HepG2 (cell line): Measurements from ENCODE around the gene SLC11A1. TPM values are rescaled to one million over a fixed set of nuclear protein-coding genes. Genes with fewer than 3 reads are reported as not detected.

Experiments
- ATF7 ChIP-seq, 2 experiments: fragments of 450-650 bp in 1 of 2; sonication (generic) in 1 of 2; formaldehyde crosslinking in 1 of 2; IDR thresholded peaks; 2 replicates each; pipeline versions ENCODE4 v1.4.0 to v1.6.1; 2016 to 2020; ENCODE audit warnings: antibody characterized with exemption in 1 of 2, mild to moderate bottlenecking in 1 of 2, missing genetic modification reagents in 1 of 2
- FOXP1 ChIP-seq, 2 experiments: fragments of 450-650 bp in 1 of 2; IDR thresholded peaks; 2 replicates each; pipeline ENCODE4 v1.6.1; 2017 to 2018; ENCODE audit warnings: antibody characterized with exemption in 1 of 2
- IRF2 ChIP-seq: IDR thresholded peaks from 2 replicates; pipeline ENCODE4 v1.6.1; 2018; ENCODE audit warnings: missing genetic modification reagents, missing compliant biosample characterization
- KDM5B ChIP-seq: sonication (generic); formaldehyde crosslinking; IDR thresholded peaks from 2 replicates; pipeline ENCODE4 v1.4.0; 2020; ENCODE audit warnings: missing genetic modification reagents, mild to moderate bottlenecking, borderline replicate concordance
- MBNL3 ChIP-seq: fragments of 250-450 bp; sonication (Bioruptor Pico); conservative IDR thresholded peaks from 2 replicates; pipeline ENCODE4 v1.8.0; 2022; ENCODE audit warnings: mild to moderate bottlenecking, inconsistent platforms
- PITX1 ChIP-seq: sonication (generic); formaldehyde crosslinking; IDR thresholded peaks from 2 replicates; pipeline ENCODE4 v1.5.1; 2020; ENCODE audit warnings: mild to moderate bottlenecking, missing genetic modification reagents
- RFX1 ChIP-seq: fragments of 450-650 bp; IDR thresholded peaks from 2 replicates; pipeline ENCODE4 v1.6.1; 2017
- SMAD9 ChIP-seq: sonication (generic); formaldehyde crosslinking; IDR thresholded peaks from 2 replicates; pipeline ENCODE4 v1.5.1; 2020; ENCODE audit warnings: mild to moderate bottlenecking, missing genetic modification reagents
- TGIF2 ChIP-seq: IDR thresholded peaks from 2 replicates; pipeline ENCODE4 v1.6.1; 2016; ENCODE audit warnings: control low read depth, missing compliant biosample characterization
- TOPORS ChIP-seq: sonication (generic); formaldehyde crosslinking; IDR thresholded peaks from 2 replicates; pipeline ENCODE4 v1.8.0; 2023; ENCODE audit warnings: mild to moderate bottlenecking, missing genetic modification reagents
- ZFY ChIP-seq: sonication (generic); formaldehyde crosslinking; IDR thresholded peaks from 2 replicates; pipeline ENCODE4 v1.4.0; 2020; ENCODE audit warnings: missing genetic modification reagents
- ZNF263 ChIP-seq: sonication (generic); formaldehyde crosslinking; IDR thresholded peaks from 2 replicates; pipeline ENCODE4 v1.4.0; 2020; ENCODE audit warnings: missing genetic modification reagents
- ZNF331 ChIP-seq: sonication (generic); formaldehyde crosslinking; IDR thresholded peaks from 2 replicates; pipeline ENCODE4 v1.4.0; 2020; ENCODE audit warnings: missing genetic modification reagents
- ZNF615 ChIP-seq: sonication (generic); formaldehyde crosslinking; IDR thresholded peaks from 2 replicates; pipeline ENCODE4 v1.5.0; 2020; ENCODE audit warnings: mild to moderate bottlenecking, missing genetic modification reagents, borderline replicate concordance
- ZNF616 ChIP-seq: sonication (generic); formaldehyde crosslinking; IDR thresholded peaks from 2 replicates; pipeline ENCODE4 v1.5.0; 2020; ENCODE audit warnings: low read depth, mild to moderate bottlenecking, missing genetic modification reagents
- ZNF720 ChIP-seq: sonication (generic); formaldehyde crosslinking; IDR thresholded peaks from 2 replicates; pipeline ENCODE4 v1.4.0; 2020; ENCODE audit warnings: missing genetic modification reagents
- polyA plus RNA-seq, 8 experiments: library from polyadenylated mRNA; depleted of rRNA in 3 of 8; stranded (reverse) in 7 of 8; unstranded in 1 of 8; fragments of >200 nt; fragmentation: Illumina TruSeq in 4 of 8; extraction: Trizol in 4 of 8; gene quantifications; 2 replicates each; pipeline versions ENCODE4 v1.2.1 to v1.2.3, GENCODE V29; 2011 to 2016; ENCODE audit warnings: low read depth in 4 of 8, missing spikeins in 1 of 8, mixed read lengths in 1 of 8; ENCODE audit not compliant: insufficient read depth in 1 of 8
- total RNA-seq, 5 experiments: library from RNA; depleted of rRNA; stranded (reverse); fragments of >200 nt; fragmentation: Illumina TruSeq; extraction: Trizol; gene quantifications; 2 replicates each; pipeline ENCODE4 v1.2.3, GENCODE V29; 2016; ENCODE audit warnings: low read depth in 1 of 5
- TF ChIP-seq, protein P1 (sequence below): sonication (generic); formaldehyde crosslinking; IDR thresholded peaks from 2 replicates; pipeline ENCODE4 v1.9.0; 2022; ENCODE audit warnings: low read depth, missing genetic modification reagents
- TF ChIP-seq, protein P2 (sequence below): sonication (generic); formaldehyde crosslinking; IDR thresholded peaks from 2 replicates; pipeline ENCODE4 v1.5.0; 2020; ENCODE audit warnings: missing genetic modification reagents
- TF ChIP-seq, protein P3 (sequence below): sonication (generic); formaldehyde crosslinking; IDR thresholded peaks from 2 replicates; pipeline ENCODE4 v1.5.1; 2020; ENCODE audit warnings: missing genetic modification reagents, mild to moderate bottlenecking, borderline replicate concordance
- TF ChIP-seq, protein P4 (sequence below), 2 experiments: sonication (generic) in 1 of 2; formaldehyde crosslinking in 1 of 2; IDR thresholded peaks; 2 replicates each; pipeline versions ENCODE4 v1.4.0 to v1.6.1; 2018 to 2020; ENCODE audit warnings: missing genetic modification reagents in 2 of 2, borderline replicate concordance in 1 of 2, low read depth in 1 of 2, mild to moderate bottlenecking in 1 of 2, missing biosample characterization in 1 of 2
- TF ChIP-seq, protein P5 (sequence below): sonication (generic); formaldehyde crosslinking; conservative IDR thresholded peaks from 2 replicates; pipeline ENCODE4 v1.8.1; 2023; ENCODE audit warnings: missing genetic modification reagents

SLC11A1 gene
- total and polyA plus RNA-seq, 2 of the 13 experiments (the other 11 are each of a cell fraction or from before 2014, with no cell fraction given) = 0.33 to 2.3 TPM

DNA sequence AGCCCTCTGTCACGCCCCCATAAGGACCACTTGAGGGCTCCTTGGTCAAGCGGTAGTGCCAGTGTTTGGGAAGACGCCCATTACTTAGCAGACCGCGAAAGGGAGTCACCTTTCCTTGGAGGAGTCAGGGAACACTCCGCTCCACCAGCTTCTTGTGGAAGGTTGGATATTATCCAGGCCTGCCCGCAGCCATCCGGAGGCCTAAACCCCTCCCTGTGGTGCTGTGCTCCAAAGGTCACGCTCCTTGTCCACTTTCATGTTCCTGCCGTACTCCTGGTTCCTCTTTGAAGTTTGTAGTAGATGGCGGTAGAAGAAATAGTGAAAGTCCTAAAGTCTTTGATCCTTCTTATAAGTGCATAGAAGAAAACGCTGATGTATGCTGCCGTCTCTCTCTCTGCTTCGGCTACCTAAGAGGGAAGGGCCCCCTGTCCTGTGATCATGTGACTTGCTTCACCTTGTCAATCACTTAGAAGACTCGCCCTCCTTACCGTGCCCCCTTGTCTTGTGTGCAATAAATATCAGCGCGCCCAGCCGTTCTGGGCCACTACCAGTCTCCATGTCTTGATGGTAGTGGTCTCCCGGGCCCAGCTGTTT lies 27.1 kb upstream of the SLC11A1 start (continued):
- TF ChIP-seq ZNF616 (CRISPR knock-in tag) = no peak
- TF ChIP-seq, protein P1, sequence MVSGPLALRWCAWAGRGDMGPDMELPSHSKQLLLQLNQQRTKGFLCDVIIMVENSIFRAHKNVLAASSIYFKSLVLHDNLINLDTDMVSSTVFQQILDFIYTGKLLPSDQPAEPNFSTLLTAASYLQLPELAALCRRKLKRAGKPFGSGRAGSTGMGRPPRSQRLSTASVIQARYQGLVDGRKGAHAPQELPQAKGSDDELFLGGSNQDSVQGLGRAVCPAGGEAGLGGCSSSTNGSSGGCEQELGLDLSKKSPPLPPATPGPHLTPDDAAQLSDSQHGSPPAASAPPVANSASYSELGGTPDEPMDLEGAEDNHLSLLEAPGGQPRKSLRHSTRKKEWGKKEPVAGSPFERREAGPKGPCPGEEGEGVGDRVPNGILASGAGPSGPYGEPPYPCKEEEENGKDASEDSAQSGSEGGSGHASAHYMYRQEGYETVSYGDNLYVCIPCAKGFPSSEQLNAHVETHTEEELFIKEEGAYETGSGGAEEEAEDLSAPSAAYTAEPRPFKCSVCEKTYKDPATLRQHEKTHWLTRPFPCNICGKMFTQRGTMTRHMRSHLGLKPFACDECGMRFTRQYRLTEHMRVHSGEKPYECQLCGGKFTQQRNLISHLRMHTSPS (CRISPR knock-in tag) = no peak
- TF ChIP-seq, protein P2, sequence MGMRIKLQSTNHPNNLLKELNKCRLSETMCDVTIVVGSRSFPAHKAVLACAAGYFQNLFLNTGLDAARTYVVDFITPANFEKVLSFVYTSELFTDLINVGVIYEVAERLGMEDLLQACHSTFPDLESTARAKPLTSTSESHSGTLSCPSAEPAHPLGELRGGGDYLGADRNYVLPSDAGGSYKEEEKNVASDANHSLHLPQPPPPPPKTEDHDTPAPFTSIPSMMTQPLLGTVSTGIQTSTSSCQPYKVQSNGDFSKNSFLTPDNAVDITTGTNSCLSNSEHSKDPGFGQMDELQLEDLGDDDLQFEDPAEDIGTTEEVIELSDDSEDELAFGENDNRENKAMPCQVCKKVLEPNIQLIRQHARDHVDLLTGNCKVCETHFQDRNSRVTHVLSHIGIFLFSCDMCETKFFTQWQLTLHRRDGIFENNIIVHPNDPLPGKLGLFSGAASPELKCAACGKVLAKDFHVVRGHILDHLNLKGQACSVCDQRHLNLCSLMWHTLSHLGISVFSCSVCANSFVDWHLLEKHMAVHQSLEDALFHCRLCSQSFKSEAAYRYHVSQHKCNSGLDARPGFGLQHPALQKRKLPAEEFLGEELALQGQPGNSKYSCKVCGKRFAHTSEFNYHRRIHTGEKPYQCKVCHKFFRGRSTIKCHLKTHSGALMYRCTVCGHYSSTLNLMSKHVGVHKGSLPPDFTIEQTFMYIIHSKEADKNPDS = no peak
- TF ChIP-seq FOXP1 (IDR thresholded peaks at IDR 0.05) = no peak
- peak; percentile 13; the same call in 1 of the 2 replicates for TF ChIP-seq FOXP1 (CRISPR knock-in tag; IDR thresholded peaks at IDR 0.05)
- TF ChIP-seq ZNF720 (CRISPR knock-in tag) = no peak
- no peak for TF ChIP-seq ATF7 (IDR thresholded peaks at IDR 0.05)
- no peak for TF ChIP-seq ATF7 (CRISPR knock-in tag; IDR thresholded peaks at IDR 0.05)
- no peak for TF ChIP-seq TOPORS (CRISPR knock-in tag)
- no peak for TF ChIP-seq IRF2
- TF ChIP-seq RFX1 = no peak
- peak; percentile 67; the same call in 1 of the 2 replicates for TF ChIP-seq ZFY (CRISPR knock-in tag)
- TF ChIP-seq TGIF2 (CRISPR knock-in tag) = 0 out of 2 replicates have a peak, but pooled peaks have one; percentile 37
- no peak for TF ChIP-seq ZNF615 (CRISPR knock-in tag)
- peak; percentile 91 for TF ChIP-seq ZNF263 (CRISPR knock-in tag)
- TF ChIP-seq, protein P3, sequence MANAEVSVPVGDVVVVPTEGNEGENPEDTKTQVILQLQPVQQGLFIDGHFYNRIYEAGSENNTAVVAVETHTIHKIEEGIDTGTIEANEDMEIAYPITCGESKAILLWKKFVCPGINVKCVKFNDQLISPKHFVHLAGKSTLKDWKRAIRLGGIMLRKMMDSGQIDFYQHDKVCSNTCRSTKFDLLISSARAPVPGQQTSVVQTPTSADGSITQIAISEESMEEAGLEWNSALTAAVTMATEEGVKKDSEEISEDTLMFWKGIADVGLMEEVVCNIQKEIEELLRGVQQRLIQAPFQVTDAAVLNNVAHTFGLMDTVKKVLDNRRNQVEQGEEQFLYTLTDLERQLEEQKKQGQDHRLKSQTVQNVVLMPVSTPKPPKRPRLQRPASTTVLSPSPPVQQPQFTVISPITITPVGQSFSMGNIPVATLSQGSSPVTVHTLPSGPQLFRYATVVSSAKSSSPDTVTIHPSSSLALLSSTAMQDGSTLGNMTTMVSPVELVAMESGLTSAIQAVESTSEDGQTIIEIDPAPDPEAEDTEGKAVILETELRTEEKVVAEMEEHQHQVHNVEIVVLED (CRISPR knock-in tag) = 0 out of 2 replicates have a peak, but pooled peaks have one; percentile 25
- TF ChIP-seq, protein P4, sequence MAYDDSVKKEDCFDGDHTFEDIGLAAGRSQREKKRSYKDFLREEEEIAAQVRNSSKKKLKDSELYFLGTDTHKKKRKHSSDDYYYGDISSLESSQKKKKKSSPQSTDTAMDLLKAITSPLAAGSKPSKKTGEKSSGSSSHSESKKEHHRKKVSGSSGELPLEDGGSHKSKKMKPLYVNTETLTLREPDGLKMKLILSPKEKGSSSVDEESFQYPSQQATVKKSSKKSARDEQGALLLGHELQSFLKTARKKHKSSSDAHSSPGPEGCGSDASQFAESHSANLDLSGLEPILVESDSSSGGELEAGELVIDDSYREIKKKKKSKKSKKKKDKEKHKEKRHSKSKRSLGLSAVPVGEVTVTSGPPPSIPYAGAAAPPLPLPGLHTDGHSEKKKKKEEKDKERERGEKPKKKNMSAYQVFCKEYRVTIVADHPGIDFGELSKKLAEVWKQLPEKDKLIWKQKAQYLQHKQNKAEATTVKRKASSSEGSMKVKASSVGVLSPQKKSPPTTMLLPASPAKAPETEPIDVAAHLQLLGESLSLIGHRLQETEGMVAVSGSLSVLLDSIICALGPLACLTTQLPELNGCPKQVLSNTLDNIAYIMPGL (CRISPR knock-in tag; IDR thresholded peaks at IDR 0.05; ENCODE audit: borderline replicate concordance in 1 of 2, low read depth in 1 of 2) = peak; percentile 33 to 44; a peak in 1 of 4 replicates
- no peak for TF ChIP-seq MBNL3 (CRISPR knock-in tag)
- TF ChIP-seq KDM5B (CRISPR knock-in tag) = 0 out of 2 replicates have a peak, but pooled peaks have one; percentile 42
- peak; percentile 23; the same call in 1 of the 2 replicates for TF ChIP-seq PITX1 (CRISPR knock-in tag)
- TF ChIP-seq, protein P5, sequence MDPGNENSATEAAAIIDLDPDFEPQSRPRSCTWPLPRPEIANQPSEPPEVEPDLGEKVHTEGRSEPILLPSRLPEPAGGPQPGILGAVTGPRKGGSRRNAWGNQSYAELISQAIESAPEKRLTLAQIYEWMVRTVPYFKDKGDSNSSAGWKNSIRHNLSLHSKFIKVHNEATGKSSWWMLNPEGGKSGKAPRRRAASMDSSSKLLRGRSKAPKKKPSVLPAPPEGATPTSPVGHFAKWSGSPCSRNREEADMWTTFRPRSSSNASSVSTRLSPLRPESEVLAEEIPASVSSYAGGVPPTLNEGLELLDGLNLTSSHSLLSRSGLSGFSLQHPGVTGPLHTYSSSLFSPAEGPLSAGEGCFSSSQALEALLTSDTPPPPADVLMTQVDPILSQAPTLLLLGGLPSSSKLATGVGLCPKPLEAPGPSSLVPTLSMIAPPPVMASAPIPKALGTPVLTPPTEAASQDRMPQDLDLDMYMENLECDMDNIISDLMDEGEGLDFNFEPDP (CRISPR knock-in tag) = no peak
- no peak for TF ChIP-seq SMAD9 (CRISPR knock-in tag)
- peak; percentile 37; the same call in 1 of the 2 replicates for TF ChIP-seq ZNF331
